GM06990 (cell line): ENCODE measurements around the gene FCER2.

Experiments used
- DNase-seq: peaks from one replicate; pipeline ENCODE4 v3.0.0-alpha.2; 2011; ENCODE audit not compliant: insufficient read length; ENCODE audit errors: extremely low read depth
- H3K27me3 ChIP-seq: replicated peaks from 2 replicates; pipeline ENCODE4 v1.6.0; 2011; ENCODE audit warnings: low read length; ENCODE audit not compliant: control insufficient read depth, insufficient read depth
- H3K36me3 ChIP-seq: 2 replicates; pipeline ENCODE4 v1.5.1; 2011; ENCODE audit warnings: low read length; ENCODE audit not compliant: control insufficient read depth, insufficient read depth
- H3K4me3 ChIP-seq: replicated peaks from 2 replicates; pipeline ENCODE4 v1.5.1; 2011; ENCODE audit warnings: low read depth, mild to moderate bottlenecking, control low read depth, low read length
- CTCF ChIP-seq: IDR thresholded peaks from 2 replicates; pipeline ENCODE4 v1.5.1; 2011; ENCODE audit warnings: low read length, control low read depth, mild to moderate bottlenecking, inconsistent platforms; ENCODE audit not compliant: insufficient read depth, poor library complexity, severe bottlenecking

Gene FCER2

GRCh38 chr19:7740682-7741054 lies 38.7 kb upstream of the FCER2 start:
- no peaks in the 10 kb centered on the region for H3K27me3 ChIP-seq
- no peaks in the 10 kb centered on the region for H3K36me3 ChIP-seq
- no peak overlapping the region for H3K4me3 ChIP-seq
- DNase-seq: no peak
- TF ChIP-seq CTCF: no peak

- no peaks in the 10 kb centered on the region for H3K36me3 ChIP-seq
- H3K4me3 ChIP-seq: no peak overlapping the region
- no peak for DNase-seq
- no peak for TF ChIP-seq CTCF
- H3K27me3 ChIP-seq: no peaks in the 10 kb centered on the region
Observed at GRCh38 chr19:7739801-7740681, 38.1 kb upstream of the FCER2 start.

GRCh38 chr19:7739211-7739755 lies 37.4 kb upstream of the FCER2 start:
- DNase-seq: no peak
- TF ChIP-seq CTCF: no peak
- no peaks in the 10 kb centered on the region for H3K27me3 ChIP-seq

GRCh38 chr19:7738023-7738422 lies 36.1 kb upstream of the FCER2 start:
- Histone ChIP-seq H3K36me3 (no peaks in the 10 kb centered on the region), H3K27me3 (no peaks in the 10 kb centered on the region), H3K4me3 (no peak overlapping the region)
- TF ChIP-seq CTCF: no peak
- DNase-seq: no peak

More at GRCh38 chr19:7739211-7739755, 37.4 kb upstream of the FCER2 start:
- H3K4me3 ChIP-seq: no peak overlapping the region
- no peaks in the 10 kb centered on the region for H3K36me3 ChIP-seq

GRCh38 chr19:7737215-7737614 lies 35.3 kb upstream of the FCER2 start:
- H3K4me3 ChIP-seq: no peak overlapping the region
- no peaks in the 10 kb centered on the region for H3K27me3 ChIP-seq
- H3K36me3 ChIP-seq: no peaks in the 10 kb centered on the region
- TF ChIP-seq CTCF: no peak
- DNase-seq: no peak
